NB4 (cell line): ENCODE measurements around the gene LHX4.

Experiments used
- DNase-seq: peaks from one replicate; pipeline ENCODE4 v3.0.0; 2010; ENCODE audit warnings: low read depth
- H3K4me3 ChIP-seq: one replicate; pipeline ENCODE4 v1.5.1; 2011; ENCODE audit warnings: mild to moderate bottlenecking, low read depth, low read length, moderate library complexity
- MYC ChIP-seq: IDR thresholded peaks from 2 replicates; pipeline ENCODE4 v1.6.1; 2011; ENCODE audit warnings: low read depth, low read length
- POLR2A ChIP-seq: IDR thresholded peaks from 2 replicates; pipeline ENCODE4 v1.6.1; 2011; ENCODE audit warnings: mild to moderate bottlenecking; ENCODE audit not compliant: insufficient read length; ENCODE audit errors: extremely low read depth
- TF ChIP-seq, protein P1 (sequence below): IDR thresholded peaks from one replicate; pipeline ENCODE4 v1.5.1; 2012; ENCODE audit warnings: low read depth, low read length
- TF ChIP-seq, protein P2 (sequence below): IDR thresholded peaks from 2 replicates; pipeline ENCODE4 v1.6.1; 2011; ENCODE audit warnings: low read depth, low read length

LHX4 gene

GRCh38 chr1:180256341-180257027 lies 26.4 kb downstream of the LHX4 start:
- H3K4me3 ChIP-seq: no peak overlapping the region
- no peak for TF ChIP-seq MYC
- TF ChIP-seq, protein P1, sequence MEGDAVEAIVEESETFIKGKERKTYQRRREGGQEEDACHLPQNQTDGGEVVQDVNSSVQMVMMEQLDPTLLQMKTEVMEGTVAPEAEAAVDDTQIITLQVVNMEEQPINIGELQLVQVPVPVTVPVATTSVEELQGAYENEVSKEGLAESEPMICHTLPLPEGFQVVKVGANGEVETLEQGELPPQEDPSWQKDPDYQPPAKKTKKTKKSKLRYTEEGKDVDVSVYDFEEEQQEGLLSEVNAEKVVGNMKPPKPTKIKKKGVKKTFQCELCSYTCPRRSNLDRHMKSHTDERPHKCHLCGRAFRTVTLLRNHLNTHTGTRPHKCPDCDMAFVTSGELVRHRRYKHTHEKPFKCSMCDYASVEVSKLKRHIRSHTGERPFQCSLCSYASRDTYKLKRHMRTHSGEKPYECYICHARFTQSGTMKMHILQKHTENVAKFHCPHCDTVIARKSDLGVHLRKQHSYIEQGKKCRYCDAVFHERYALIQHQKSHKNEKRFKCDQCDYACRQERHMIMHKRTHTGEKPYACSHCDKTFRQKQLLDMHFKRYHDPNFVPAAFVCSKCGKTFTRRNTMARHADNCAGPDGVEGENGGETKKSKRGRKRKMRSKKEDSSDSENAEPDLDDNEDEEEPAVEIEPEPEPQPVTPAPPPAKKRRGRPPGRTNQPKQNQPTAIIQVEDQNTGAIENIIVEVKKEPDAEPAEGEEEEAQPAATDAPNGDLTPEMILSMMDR: no peak
- TF ChIP-seq, protein P2, sequence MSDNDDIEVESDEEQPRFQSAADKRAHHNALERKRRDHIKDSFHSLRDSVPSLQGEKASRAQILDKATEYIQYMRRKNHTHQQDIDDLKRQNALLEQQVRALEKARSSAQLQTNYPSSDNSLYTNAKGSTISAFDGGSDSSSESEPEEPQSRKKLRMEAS: no peak
- no peak for TF ChIP-seq POLR2A
- DNase-seq: no peak

- TF ChIP-seq, protein P2: no peak
- TF ChIP-seq MYC (no peak), POLR2A (no peak)
- TF ChIP-seq, protein P1: no peak
- DNase-seq: no peak
- H3K4me3 ChIP-seq: no peak overlapping the region
Measured at GRCh38 chr1:180257028-180257386, 26.9 kb downstream of the LHX4 start.

DNA sequence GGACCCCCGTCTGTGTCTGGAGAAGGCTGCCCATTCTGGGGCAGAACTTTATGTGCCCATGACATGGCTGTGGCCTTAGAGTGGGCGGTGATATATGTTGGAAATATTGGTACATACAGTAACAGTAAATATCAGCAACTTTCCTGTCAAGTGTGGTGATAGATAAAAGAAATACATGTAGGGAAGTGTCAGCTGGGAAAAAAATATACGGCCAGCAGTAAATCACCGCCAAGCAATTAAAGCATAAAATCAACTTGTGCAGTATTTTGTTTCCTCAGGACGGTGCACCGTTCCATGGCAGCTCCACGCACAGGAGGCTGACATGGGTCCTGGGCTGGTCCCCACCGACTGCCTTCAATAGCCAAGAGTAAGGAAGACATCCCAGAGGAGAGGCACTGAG lies 27.4 kb downstream of the LHX4 start:
- TF ChIP-seq MYC: no peak
- TF ChIP-seq, protein P2: no peak
- TF ChIP-seq, protein P1: no peak
- no peak for TF ChIP-seq POLR2A
- H3K4me3 ChIP-seq: no peak overlapping the region
- no peak for DNase-seq

GRCh38 chr1:180258290-180258689 lies 28.2 kb downstream of the LHX4 start:
- H3K4me3 ChIP-seq: no peak overlapping the region
- TF ChIP-seq MYC (no peak), POLR2A (no peak)
- TF ChIP-seq, protein P1: no peak
- TF ChIP-seq, protein P2: no peak

GRCh38 chr1:180258935-180259334 lies 28.9 kb downstream of the LHX4 start:
- TF ChIP-seq MYC: no peak
- TF ChIP-seq, protein P1: no peak
- TF ChIP-seq, protein P2: no peak
- no peak for TF ChIP-seq POLR2A
- DNase-seq: no peak

More at GRCh38 chr1:180258290-180258689, 28.2 kb downstream of the LHX4 start:
- no peak for DNase-seq

More at GRCh38 chr1:180258935-180259334, 28.9 kb downstream of the LHX4 start:
- no peak overlapping the region for H3K4me3 ChIP-seq
